Ascending aorta (tissue), 2 donors: ENCODE data around the gene TEX2. TPM values are rescaled to one million over a fixed set of nuclear protein-coding genes. Genes with fewer than 3 reads are reported as not detected.
A peak's percentile ranks its signal among the peaks of the same experiment; 100 is the strongest.

Experiments
- DNase-seq, 2 donors: peaks; one replicate each; pipeline ENCODE4 v3.0.0-alpha.2; 2019; ENCODE audit warnings: low spot score in 2 of 2
- H3K27ac ChIP-seq, 2 donors: fragments of 200-600 bp; sonication (generic); one replicate each; pipeline ENCODE4 v1.5.1; 2016 to 2017; ENCODE audit warnings: mild to moderate bottlenecking in 1 of 2
- H3K27me3 ChIP-seq: fragments of 200-600 bp; sonication (generic); one replicate; pipeline ENCODE4 v1.5.1; 2017
- H3K36me3 ChIP-seq, 2 donors: fragments of 200-600 bp; sonication (generic); one replicate each; pipeline ENCODE4 v1.5.1; 2016
- H3K4me1 ChIP-seq, 2 donors: fragments of 200-600 bp; sonication (generic); one replicate each; pipeline ENCODE4 v1.5.1; 2016 to 2017; ENCODE audit warnings: mild to moderate bottlenecking in 1 of 2
- H3K4me3 ChIP-seq, 2 donors: fragments of 200-600 bp; sonication (generic); one replicate each; pipeline ENCODE4 v1.5.1; 2016 to 2017; ENCODE audit warnings: mild to moderate bottlenecking in 1 of 2
- H3K9me3 ChIP-seq, 2 donors: fragments of 200-600 bp; sonication (generic); one replicate each; pipeline ENCODE4 v1.5.1; 2016
- CTCF ChIP-seq, 3 experiments: fragments of 200-600 bp in 2 of 3; fragments of 450-650 bp in 1 of 3; sonication (generic) in 2 of 3; IDR thresholded peaks; one replicate each; pipeline ENCODE4 v1.5.1; 2016 to 2019; ENCODE audit warnings: antibody characterized with exemption in 3 of 3, mild to moderate bottlenecking in 1 of 3, moderate library complexity in 1 of 3
- intact Hi-C: fragments of 100-400 bp; cut with DNase I; formaldehyde crosslinking; loops from one replicate; pipeline ENCODE4 v1.15.1; 2023
- total RNA-seq: library from RNA; depleted of rRNA; stranded (reverse); fragments of >200 nt; gene quantifications from one replicate; pipeline ENCODE4 v1.1.0, GENCODE V29; 2016

The TEX2 gene, protein sequence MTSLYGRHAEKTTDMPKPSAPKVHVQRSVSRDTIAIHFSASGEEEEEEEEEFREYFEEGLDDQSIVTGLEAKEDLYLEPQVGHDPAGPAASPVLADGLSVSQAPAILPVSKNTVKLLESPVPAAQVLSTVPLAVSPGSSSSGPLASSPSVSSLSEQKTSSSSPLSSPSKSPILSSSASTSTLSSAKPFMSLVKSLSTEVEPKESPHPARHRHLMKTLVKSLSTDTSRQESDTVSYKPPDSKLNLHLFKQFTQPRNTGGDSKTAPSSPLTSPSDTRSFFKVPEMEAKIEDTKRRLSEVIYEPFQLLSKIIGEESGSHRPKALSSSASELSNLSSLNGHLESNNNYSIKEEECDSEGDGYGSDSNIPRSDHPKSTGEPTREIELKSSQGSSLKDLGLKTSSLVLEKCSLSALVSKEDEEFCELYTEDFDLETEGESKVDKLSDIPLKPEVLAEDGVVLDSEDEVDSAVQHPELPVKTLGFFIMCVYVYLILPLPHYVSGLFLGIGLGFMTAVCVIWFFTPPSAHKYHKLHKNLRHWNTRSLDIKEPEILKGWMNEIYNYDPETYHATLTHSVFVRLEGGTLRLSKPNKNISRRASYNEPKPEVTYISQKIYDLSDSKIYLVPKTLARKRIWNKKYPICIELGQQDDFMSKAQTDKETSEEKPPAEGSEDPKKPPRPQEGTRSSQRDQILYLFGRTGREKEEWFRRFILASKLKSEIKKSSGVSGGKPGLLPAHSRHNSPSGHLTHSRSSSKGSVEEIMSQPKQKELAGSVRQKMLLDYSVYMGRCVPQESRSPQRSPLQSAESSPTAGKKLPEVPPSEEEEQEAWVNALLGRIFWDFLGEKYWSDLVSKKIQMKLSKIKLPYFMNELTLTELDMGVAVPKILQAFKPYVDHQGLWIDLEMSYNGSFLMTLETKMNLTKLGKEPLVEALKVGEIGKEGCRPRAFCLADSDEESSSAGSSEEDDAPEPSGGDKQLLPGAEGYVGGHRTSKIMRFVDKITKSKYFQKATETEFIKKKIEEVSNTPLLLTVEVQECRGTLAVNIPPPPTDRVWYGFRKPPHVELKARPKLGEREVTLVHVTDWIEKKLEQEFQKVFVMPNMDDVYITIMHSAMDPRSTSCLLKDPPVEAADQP
- total RNA-seq = 94.6 TPM

GRCh38 chr17:64263000-64263766, at the start of gene TEX2:
Gene TEX2 (minus strand): TSS chr17:64263260. CDS start chr17:64214217, 49,043 bp downstream.
- H3K27me3 ChIP-seq = no peaks in the 10 kb centered on the region
- peak within 1 kb of the TSS; percentile 90 to 93 for H3K27ac ChIP-seq
- no peaks in the 10 kb centered on the region for H3K9me3 ChIP-seq
- peak; percentile 55 to 95 for DNase-seq
- peak within 1 kb of the TSS; percentile 92 to 98 for H3K4me3 ChIP-seq
- peaks cover 0 to 23% of the 10 kb centered on the region in 2 donors for H3K4me1 ChIP-seq
- H3K36me3 ChIP-seq = no peaks in the 10 kb centered on the region
- TF ChIP-seq CTCF (IDR thresholded peaks at IDR 0.05) = no peak
- intact Hi-C loops = loop anchor here (1.0 to 5.0 kb wide), 4 partner anchors 22 to 131 kb away; partner anchors contain the start of gene ERN1

GRCh38 chr17:64309710-64310109, 46.6 kb upstream of the TEX2 start:
- no peak overlapping the region for H3K27ac ChIP-seq
- no peaks in the 10 kb centered on the region for H3K27me3 ChIP-seq
- TF ChIP-seq CTCF (IDR thresholded peaks at IDR 0.05) = no peak
- H3K36me3 ChIP-seq = no peaks in the 10 kb centered on the region
- intact Hi-C loops = no loop called here
- peaks cover 0 to 2% of the 10 kb centered on the region in 2 donors for H3K4me1 ChIP-seq
- no peaks in the 10 kb centered on the region for H3K9me3 ChIP-seq
- H3K4me3 ChIP-seq = no peak overlapping the region
- DNase-seq = no peak

- H3K36me3 ChIP-seq = no peaks in the 10 kb centered on the region
- no peak overlapping the region for H3K27ac ChIP-seq
- no peaks in the 10 kb centered on the region for H3K4me1 ChIP-seq
- no peaks in the 10 kb centered on the region for H3K9me3 ChIP-seq
- no peak for DNase-seq
- intact Hi-C loops = no loop called here
- H3K27me3 ChIP-seq = no peaks in the 10 kb centered on the region
- no peak overlapping the region for H3K4me3 ChIP-seq
- no peak for TF ChIP-seq CTCF (IDR thresholded peaks at IDR 0.05)
Observed at GRCh38 chr17:64309021-64309420, 46.0 kb upstream of the TEX2 start.

DNA sequence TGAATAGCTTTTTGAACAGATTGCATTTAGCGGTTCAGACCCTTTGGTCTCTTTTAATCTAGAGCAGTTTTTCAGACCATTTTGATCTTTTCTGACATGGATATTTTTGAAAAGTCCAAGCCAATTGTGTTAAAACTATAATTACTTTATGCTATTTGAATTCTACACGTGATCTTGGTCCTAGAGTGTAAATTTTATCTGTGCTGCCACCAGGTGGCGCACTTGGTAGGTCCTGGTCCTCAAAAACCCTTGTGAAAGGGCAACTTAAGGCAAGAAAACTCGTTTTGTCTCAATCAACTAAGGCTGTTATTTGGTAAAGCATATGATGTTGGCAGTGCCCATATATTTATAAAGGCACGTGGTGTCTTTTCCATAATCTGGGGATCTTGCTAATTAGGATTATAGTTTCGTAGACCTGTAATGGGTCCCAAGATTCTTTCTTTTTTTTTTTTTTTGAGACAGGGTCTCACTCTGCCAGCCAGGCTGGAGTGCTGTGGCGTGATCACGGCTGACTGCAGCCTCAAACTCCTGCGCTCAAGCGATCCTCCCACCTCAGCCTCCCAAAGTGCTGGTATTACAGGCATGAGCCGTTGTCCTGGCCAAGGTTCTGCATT, 43.9 kb upstream of the TEX2 start:
- Histone ChIP-seq H3K4me3 (no peak overlapping the region), H3K27ac (no peak overlapping the region)
- intact Hi-C loops = loop anchor here (1.0 kb wide), 1 partner anchor 111 kb away; no protein-coding TSS in a partner anchor

More for the DNA sequence above, 43.9 kb upstream of the TEX2 start:
- peak in 1 of 2 donors; percentile 78 for DNase-seq
- Histone ChIP-seq H3K9me3 (no peaks in the 10 kb centered on the region), H3K36me3 (no peaks in the 10 kb centered on the region), H3K4me1 (no peaks in the 10 kb centered on the region), H3K27me3 (no peaks in the 10 kb centered on the region)
- peak; percentile 61 to 78 (median 69) for TF ChIP-seq CTCF (IDR thresholded peaks at IDR 0.05)
